ENCODE data around the gene CTIF.
A peak's percentile ranks its signal among the peaks of the same experiment; 100 is the strongest.

CTIF gene

GRCh38 chr18:48538531-48539405, at the start of gene CTIF:
Gene CTIF, plus strand, starts transcription at chr18:48539031. Its CDS starts 80,535 bp downstream, at chr18:48619566.
- POLR2A ChIA-PET = interaction anchor here (0.6 to 1.5 kb wide), 6 partner anchors 8 to 85 kb away, joined by 3 to 5 read pairs (median 3); no protein-coding TSS in a partner anchor
- CTCF ChIA-PET = interaction anchor here (1.1 to 2.5 kb wide), 4 partner anchors 59 to 125 kb away, joined by 3 to 9 read pairs (median 4); no protein-coding TSS in a partner anchor
- TF ChIP-seq CTCF (IDR thresholded peaks at IDR 0.05; ENCODE audit: insufficient read depth, low read length, missing control alignments) = no peak
- H3K4me3 ChIP-seq (ENCODE audit: low read depth, low read length) = peak within 1 kb of the TSS; percentile 93
- peak; percentile 80 for DNase-seq (ENCODE audit: low read depth, low spot score)

GRCh38 chr18:48490641-48491293, 48.1 kb upstream of the CTIF start:
- ChIA-PET CTCF (interaction anchor here (0.9 to 1.9 kb wide), 5 partner anchors 14 to 747 kb away, joined by 3 to 4 read pairs (median 4); no protein-coding TSS in a partner anchor), POLR2A (interaction anchor here (0.8 kb wide), 1 partner anchor 49 kb away, joined by 3 read pairs; no protein-coding TSS in a partner anchor)
- H3K4me3 ChIP-seq (ENCODE audit: low read depth, low read length) = no peak overlapping the region
- DNase-seq (ENCODE audit: low read depth, low spot score) = peak; percentile 29
- TF ChIP-seq CTCF (IDR thresholded peaks at IDR 0.05; ENCODE audit: insufficient read depth, low read length, missing control alignments) = no peak

- ChIA-PET POLR2A (no interaction called here), CTCF (interaction anchor here (0.6 to 1.7 kb wide), 4 partner anchors 11 to 111 kb away, joined by 3 to 4 read pairs (median 4); no protein-coding TSS in a partner anchor)
- no peak for DNase-seq (ENCODE audit: low read depth, low spot score)
- no peak for TF ChIP-seq CTCF (IDR thresholded peaks at IDR 0.05; ENCODE audit: insufficient read depth, low read length, missing control alignments)
- no peak overlapping the region for H3K4me3 ChIP-seq (ENCODE audit: low read depth, low read length)
These were observed 46.0 kb upstream of the CTIF start for GRCh38 chr18:48492880-48493279.

- ChIA-PET POLR2A (no interaction called here), CTCF (interaction anchor here (0.6 to 2.1 kb wide), 5 partner anchors 11 to 111 kb away, joined by 3 to 6 read pairs (median 4); no protein-coding TSS in a partner anchor)
- no peak overlapping the region for H3K4me3 ChIP-seq (ENCODE audit: low read depth, low read length)
- TF ChIP-seq CTCF (IDR thresholded peaks at IDR 0.05; ENCODE audit: insufficient read depth, low read length, missing control alignments) = no peak
- DNase-seq (ENCODE audit: low read depth, low spot score) = no peak
These were observed 45.2 kb upstream of the CTIF start for GRCh38 chr18:48493434-48494230.

- CTCF ChIA-PET = no interaction called here
- no peak for TF ChIP-seq CTCF (IDR thresholded peaks at IDR 0.05; ENCODE audit: insufficient read depth, low read length, missing control alignments)
- no peak overlapping the region for H3K4me3 ChIP-seq (ENCODE audit: low read depth, low read length)
- POLR2A ChIA-PET = no interaction called here
- DNase-seq (ENCODE audit: low read depth, low spot score) = no peak
These were observed 41.0 kb upstream of the CTIF start for GRCh38 chr18:48497863-48498262.
